HepG2 (cell line): ENCODE measurements around the gene SNRNP200. TPM values are rescaled to one million over a fixed set of nuclear protein-coding genes. Genes with fewer than 3 reads are reported as not detected.
A peak's percentile ranks its signal among the peaks of the same experiment; 100 is the strongest.

Experiments used
- ASH2L ChIP-seq: fragments of 300-600, 200-600 bp; sonication (generic); IDR thresholded peaks from 2 replicates; pipeline ENCODE4 v1.7.0; 2017; ENCODE audit warnings: low read depth, mild to moderate bottlenecking, moderate library complexity, mixed read lengths, low read length; ENCODE audit not compliant: insufficient read length
- BRD4 ChIP-seq: sonication (generic); formaldehyde crosslinking; IDR thresholded peaks from 2 replicates; pipeline ENCODE4 v1.4.0; 2020; ENCODE audit warnings: missing genetic modification reagents
- CEBPG ChIP-seq: IDR thresholded peaks from 2 replicates; pipeline ENCODE4 v1.6.1; 2016
- ELF3 ChIP-seq: IDR thresholded peaks from 2 replicates; pipeline ENCODE4 v1.6.1; 2016; ENCODE audit warnings: missing genetic modification reagents, missing compliant biosample characterization
- EZH2 ChIP-seq: conservative IDR thresholded peaks from 2 replicates; pipeline ENCODE4 v1.6.1; 2012; ENCODE audit warnings: mild to moderate bottlenecking, low read depth, low read length, moderate library complexity
- GRHL1 ChIP-seq: sonication (generic); formaldehyde crosslinking; conservative IDR thresholded peaks from 2 replicates; pipeline ENCODE4 v1.8.0; 2022; ENCODE audit warnings: missing genetic modification reagents
- ISX ChIP-seq: sonication (generic); formaldehyde crosslinking; conservative IDR thresholded peaks from 2 replicates; pipeline ENCODE4 v1.5.0; 2020; ENCODE audit warnings: missing genetic modification reagents
- JUND ChIP-seq: sonication (generic); formaldehyde crosslinking; IDR thresholded peaks from 2 replicates; pipeline ENCODE4 v1.8.0; 2022; ENCODE audit warnings: mild to moderate bottlenecking, missing genetic modification reagents
- KLF6 ChIP-seq: IDR thresholded peaks from 2 replicates; pipeline ENCODE4 v1.8.0; 2016; ENCODE audit warnings: missing biosample characterization, missing genetic modification reagents
- MIER2 ChIP-seq: IDR thresholded peaks from 2 replicates; pipeline ENCODE4 v1.6.1; 2016; ENCODE audit warnings: missing biosample characterization, missing genetic modification reagents
- MYC ChIP-seq: sonication (generic); formaldehyde crosslinking; IDR thresholded peaks from 2 replicates; pipeline ENCODE4 v1.9.0; 2021; ENCODE audit warnings: missing genetic modification reagents, borderline replicate concordance
- NFKB2 ChIP-seq: sonication (generic); formaldehyde crosslinking; IDR thresholded peaks from 2 replicates; pipeline ENCODE4 v1.4.0; 2020; ENCODE audit warnings: missing genetic modification reagents, borderline replicate concordance
- NR2F2 ChIP-seq: IDR thresholded peaks from 2 replicates; pipeline ENCODE4 v1.6.1; 2012; ENCODE audit warnings: low read depth, inconsistent platforms, borderline replicate concordance
- PHF21A ChIP-seq: sonication (generic); formaldehyde crosslinking; IDR thresholded peaks from 2 replicates; pipeline ENCODE4 v1.5.0; 2020; ENCODE audit warnings: mild to moderate bottlenecking, missing genetic modification reagents
- PRPF4 ChIP-seq: fragments of 200-400 bp; formaldehyde crosslinking; IDR thresholded peaks from 2 replicates; pipeline ENCODE4 v1.6.1; 2016; ENCODE audit warnings: low read length, low read depth; ENCODE audit not compliant: poor library complexity, severe bottlenecking
- SAFB2 ChIP-seq: sonication (generic); formaldehyde crosslinking; IDR thresholded peaks from 2 replicates; pipeline ENCODE4 v1.5.1; 2020; ENCODE audit warnings: missing genetic modification reagents, low read depth, mild to moderate bottlenecking, borderline replicate concordance
- SETDB1 ChIP-seq: sonication (generic); formaldehyde crosslinking; IDR thresholded peaks from 2 replicates; pipeline ENCODE4 v1.5.1; 2020; ENCODE audit warnings: missing genetic modification reagents, mild to moderate bottlenecking, borderline replicate concordance
- SIN3A ChIP-seq: IDR thresholded peaks from 2 replicates; pipeline ENCODE4 v1.6.1; 2011; ENCODE audit warnings: low read depth, mild to moderate bottlenecking, control low read depth, low read length, borderline replicate concordance
- TEAD3 ChIP-seq: optimal IDR thresholded peaks from 2 replicates; pipeline ENCODE3; 2016; ENCODE audit warnings: borderline replicate concordance
- ZFP41 ChIP-seq: sonication (generic); formaldehyde crosslinking; IDR thresholded peaks from 2 replicates; pipeline ENCODE4 v1.4.0; 2020; ENCODE audit warnings: mild to moderate bottlenecking, missing genetic modification reagents, borderline replicate concordance
- ZMYM3 ChIP-seq: sonication (generic); formaldehyde crosslinking; IDR thresholded peaks from 2 replicates; pipeline ENCODE4 v1.5.1; 2020; ENCODE audit warnings: mild to moderate bottlenecking, missing genetic modification reagents
- ZSCAN29 ChIP-seq: sonication (generic); formaldehyde crosslinking; conservative IDR thresholded peaks from 2 replicates; pipeline ENCODE4 v1.4.0; 2020; ENCODE audit warnings: mild to moderate bottlenecking, missing genetic modification reagents
- polyA plus RNA-seq, 8 experiments: library from polyadenylated mRNA; depleted of rRNA in 3 of 8; stranded (reverse) in 7 of 8; unstranded in 1 of 8; fragments of >200 nt; fragmentation: Illumina TruSeq in 4 of 8; extraction: Trizol in 4 of 8; gene quantifications; 2 replicates each; pipeline versions ENCODE4 v1.2.1 to v1.2.3, GENCODE V29; 2011 to 2016; ENCODE audit warnings: low read depth in 4 of 8, missing spikeins in 1 of 8, mixed read lengths in 1 of 8; ENCODE audit not compliant: insufficient read depth in 1 of 8
- total RNA-seq, 5 experiments: library from RNA; depleted of rRNA; stranded (reverse); fragments of >200 nt; fragmentation: Illumina TruSeq; extraction: Trizol; gene quantifications; 2 replicates each; pipeline ENCODE4 v1.2.3, GENCODE V29; 2016; ENCODE audit warnings: low read depth in 1 of 5

The SNRNP200 gene
- total and polyA plus RNA-seq, 2 of the 13 experiments (the other 11 are each of a cell fraction or from before 2014, with no cell fraction given): 99.0 to 232 TPM

DNA sequence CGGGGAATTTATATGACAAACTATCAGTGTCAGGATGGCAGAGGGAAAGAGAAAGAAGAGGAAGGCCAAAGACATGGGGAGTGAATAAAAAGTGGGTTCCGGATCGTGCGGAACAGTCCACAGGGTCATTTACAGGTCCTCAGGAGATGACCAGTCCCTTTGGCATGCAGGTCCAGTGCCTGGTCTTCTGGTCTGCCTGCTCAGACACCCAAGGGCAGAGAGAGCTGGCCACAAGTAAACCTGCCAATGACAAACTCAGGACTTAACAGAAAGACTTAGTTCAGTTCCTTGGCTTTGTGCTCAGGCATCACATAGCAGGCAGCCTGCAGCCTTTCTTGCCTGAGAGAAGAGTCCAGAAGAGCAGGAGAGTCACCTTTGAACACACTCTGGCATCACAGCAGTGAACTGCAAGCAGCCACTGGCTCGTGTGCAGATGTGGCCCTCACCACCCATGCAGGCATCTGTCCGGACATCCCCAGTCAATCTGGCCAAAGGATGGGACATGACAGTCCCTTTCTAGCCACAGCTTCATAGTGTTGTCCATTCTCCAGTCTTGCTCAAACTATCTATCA is 53.5 kb downstream of the SNRNP200 start (continued):
- TF ChIP-seq PRPF4 (no peak), PHF21A (CRISPR knock-in tag) (no peak), ELF3 (peak; percentile 84), JUND (CRISPR knock-in tag) (no peak), ZSCAN29 (CRISPR knock-in tag) (no peak), KLF6 (peak; percentile 79; the same call in 1 of the 2 replicates), ISX (CRISPR knock-in tag) (no peak), ASH2L (no peak), ZMYM3 (CRISPR knock-in tag) (0 out of 2 replicates have a peak, but pooled peaks have one; percentile 26), MYC (CRISPR knock-in tag) (peak; percentile 23; the same call in 1 of the 2 replicates), SETDB1 (CRISPR knock-in tag) (no peak), NFKB2 (CRISPR knock-in tag) (peak; percentile 37; the same call in 1 of the 2 replicates), SAFB2 (no peak), CEBPG (0 out of 2 replicates have a peak, but pooled peaks have one; percentile 32), TEAD3 (CRISPR knock-in tag) (peak; percentile 97), SIN3A (peak; percentile 48; the same call in 1 of the 2 replicates), EZH2 (no peak), BRD4 (no peak), MIER2 (CRISPR knock-in tag) (peak; percentile 51; the same call in 1 of the 2 replicates), ZFP41 (CRISPR knock-in tag) (no peak), GRHL1 (CRISPR knock-in tag) (no peak), NR2F2 (no peak)
